Measurements from ENCODE around the gene COX7A2. TPM values are rescaled to one million over a fixed set of nuclear protein-coding genes. Genes with fewer than 3 reads are reported as not detected.

COX7A2 gene
- total and polyA plus RNA-seq, 2 of the 13 experiments (the other 11 are each of a cell fraction or from before 2014, with no cell fraction given) = 407 to 556 TPM

- Histone ChIP-seq H3K27ac (ENCODE audit: extremely low read length, insufficient read depth, low read length) (no peak overlapping the region), H3K36me3 (replicated peaks in 1 of 2; ENCODE audit: control insufficient read depth in 1 of 2, insufficient read depth in 2 of 2, low read length in 2 of 2) (peaks cover 6 to 15% of the 10 kb centered on the region in 2 experiments; a peak in 4 of 5 replicates), H4K20me1 (ENCODE audit: insufficient read depth, low read length) (0 out of 2 replicates have a peak, but pooled peaks cover 3% of the 10 kb centered on the region), H3K4me2 (ENCODE audit: low read depth, low read length) (no peak overlapping the region), H2AFZ (ENCODE audit: low read length) (no peak overlapping the region), H3K27me3 (ENCODE audit: control insufficient read depth in 1 of 2, insufficient read depth in 2 of 2, low read length in 2 of 2) (no peaks in the 10 kb centered on the region), H3K9me3 (ENCODE audit: low read length) (no peaks in the 10 kb centered on the region), H3K4me3 (replicated peaks in 1 of 3; ENCODE audit: insufficient read depth in 1 of 3, low read depth in 2 of 3, low read length in 3 of 3) (no peak overlapping the region), H3K4me1 (ENCODE audit: insufficient read depth, low read length) (peaks cover 30% of the 10 kb centered on the region), H3K9ac (ENCODE audit: insufficient read depth, low read depth, low read length) (no peak overlapping the region), H3K79me2 (ENCODE audit: insufficient read depth, low read length) (peaks cover 83% of the 10 kb centered on the region)
- DNase-seq (ENCODE audit: low spot score) = peak; percentile 20
- intact Hi-C loops (cut with micrococcal nuclease; ENCODE audit: unreplicated experiment) = no loop called here
- BruUV-seq (replicated peaks) = no TSS peak
- in situ Hi-C loops (cut with HindIII; ENCODE audit: extremely low pct_ligation_motif_present, low pct_unique_long_range_greater_than_20kb) = no loop called here
- ChIA-PET POLR2A (interaction anchor here (1.7 kb wide), 1 partner anchor 10 kb away, joined by 7 read pairs; the partner anchor contains the start of gene TMEM30A), CTCF (ENCODE audit: low intra/inter-chr PET ratio, low total read pairs) (no interaction called here)
- TF ChIP-seq ZSCAN29 (CRISPR knock-in tag; conservative IDR thresholded peaks at IDR 0.05) = no peak
- no peak for TF ChIP-seq ZNF143 (CRISPR knock-in tag; IDR thresholded peaks at IDR 0.05)
- TF ChIP-seq RARA (CRISPR knock-in tag; IDR thresholded peaks at IDR 0.05) = 0 out of 2 replicates have a peak, but pooled peaks have one; percentile 20
- TF ChIP-seq NCOA2 (CRISPR knock-in tag; IDR thresholded peaks at IDR 0.05) = no peak
- TF ChIP-seq SAFB2 (CRISPR knock-in tag; IDR thresholded peaks at IDR 0.05; ENCODE audit: borderline replicate concordance, low read depth) = no peak
- no peak for TF ChIP-seq ZNF138 (CRISPR knock-in tag; IDR thresholded peaks at IDR 0.05; ENCODE audit: low read depth)
- no peak for TF ChIP-seq ZBTB2 (CRISPR knock-in tag; IDR thresholded peaks at IDR 0.05; ENCODE audit: low read depth)
- no peak for ATAC-seq
- no peak for FAIRE-seq
Observed at GRCh38 chr6:75275067-75275466, 31.5 kb upstream of the COX7A2 start.

GRCh38 chr6:75273009-75273408 lies 29.4 kb upstream of the COX7A2 start:
- DNase-seq (ENCODE audit: low spot score) (no peak), ATAC-seq (no peak), FAIRE-seq (no peak)
- no peak overlapping the region for H2AFZ ChIP-seq (ENCODE audit: low read length)
- H4K20me1 ChIP-seq (ENCODE audit: insufficient read depth, low read length) = 0 out of 2 replicates have a peak, but pooled peaks cover 3% of the 10 kb centered on the region
- in situ Hi-C loops (cut with HindIII; ENCODE audit: extremely low pct_ligation_motif_present, low pct_unique_long_range_greater_than_20kb) (no loop called here), intact Hi-C loops (cut with micrococcal nuclease; ENCODE audit: unreplicated experiment) (no loop called here)
- POLR2A ChIA-PET = interaction anchor here (1.6 to 2.0 kb wide), 2 partner anchors 9 to 11 kb away, joined by 3 to 13 read pairs; partner anchors contain the start of gene TMEM30A
- no TSS peak for BruUV-seq (replicated peaks)
- H3K27ac ChIP-seq (ENCODE audit: extremely low read length, insufficient read depth, low read length) = peak overlapping the region; percentile 19
- TF ChIP-seq FOXK2 (IDR thresholded peaks at IDR 0.05) (no peak), ESRRA (CRISPR knock-in tag; IDR thresholded peaks at IDR 0.05; ENCODE audit: low read depth) (no peak), ZNF678 (CRISPR knock-in tag; IDR thresholded peaks at IDR 0.05) (no peak), ZBTB25 (CRISPR knock-in tag; IDR thresholded peaks at IDR 0.05) (no peak), ZNF777 (CRISPR knock-in tag; IDR thresholded peaks at IDR 0.05) (no peak), PAX8 (CRISPR knock-in tag; IDR thresholded peaks at IDR 0.05; ENCODE audit: borderline replicate concordance) (no peak), SAP130 (CRISPR knock-in tag; IDR thresholded peaks at IDR 0.05; ENCODE audit: low read depth) (no peak), CHD2 (IDR thresholded peaks at IDR 0.05; ENCODE audit: low read depth, low read length) (no peak), PHB2 (IDR thresholded peaks at IDR 0.05; ENCODE audit: partially characterized antibody) (no peak)
- H3K79me2 ChIP-seq (ENCODE audit: insufficient read depth, low read length) = peaks cover 76% of the 10 kb centered on the region
- H3K9me3 ChIP-seq (ENCODE audit: low read length) = no peaks in the 10 kb centered on the region
- peaks cover 22% of the 10 kb centered on the region for H3K4me1 ChIP-seq (ENCODE audit: insufficient read depth, low read length)
- WGBS (ENCODE audit: low lambda C conversion rate) = 97% methylated on average over 4 of the region's 4 CpGs
- CTCF ChIA-PET (ENCODE audit: low intra/inter-chr PET ratio, low total read pairs) = no interaction called here
- H3K4me3 ChIP-seq (replicated peaks in 1 of 3; ENCODE audit: insufficient read depth in 1 of 3, low read depth in 2 of 3, low read length in 3 of 3) = no peak overlapping the region
- peaks cover 4 to 17% of the 10 kb centered on the region in 2 experiments; a peak in 3 of 5 replicates for H3K36me3 ChIP-seq (replicated peaks in 1 of 2; ENCODE audit: control insufficient read depth in 1 of 2, insufficient read depth in 2 of 2, low read length in 2 of 2)
- H3K4me2 ChIP-seq (ENCODE audit: low read depth, low read length) = no peak overlapping the region
- no peaks in the 10 kb centered on the region for H3K27me3 ChIP-seq (ENCODE audit: control insufficient read depth in 1 of 2, insufficient read depth in 2 of 2, low read length in 2 of 2)
- no peak overlapping the region for H3K9ac ChIP-seq (ENCODE audit: insufficient read depth, low read depth, low read length)

Data from HepG2 (cell line).